Measurements from ENCODE around the gene AQP5.

DNA sequence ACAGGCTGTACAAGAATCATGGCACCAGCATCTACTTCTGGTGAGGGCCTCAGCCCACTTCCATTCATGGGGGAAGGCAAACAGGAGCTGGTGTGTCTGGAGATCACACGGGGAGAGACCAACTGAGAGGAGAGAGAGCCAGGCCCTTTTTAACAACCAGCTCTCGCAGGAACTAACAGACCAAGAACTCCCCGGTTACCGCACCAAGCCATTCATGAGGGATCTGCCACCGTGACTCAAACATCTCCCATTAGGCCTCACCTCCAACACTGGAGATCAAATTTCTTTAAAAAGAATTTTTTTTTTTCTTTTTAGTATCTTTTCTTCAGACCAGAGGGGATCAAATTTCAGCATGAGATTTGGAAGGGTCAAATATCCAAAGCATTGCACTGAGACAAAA is 27.9 kb upstream of the AQP5 start:
- TF ChIP-seq, protein P1, sequence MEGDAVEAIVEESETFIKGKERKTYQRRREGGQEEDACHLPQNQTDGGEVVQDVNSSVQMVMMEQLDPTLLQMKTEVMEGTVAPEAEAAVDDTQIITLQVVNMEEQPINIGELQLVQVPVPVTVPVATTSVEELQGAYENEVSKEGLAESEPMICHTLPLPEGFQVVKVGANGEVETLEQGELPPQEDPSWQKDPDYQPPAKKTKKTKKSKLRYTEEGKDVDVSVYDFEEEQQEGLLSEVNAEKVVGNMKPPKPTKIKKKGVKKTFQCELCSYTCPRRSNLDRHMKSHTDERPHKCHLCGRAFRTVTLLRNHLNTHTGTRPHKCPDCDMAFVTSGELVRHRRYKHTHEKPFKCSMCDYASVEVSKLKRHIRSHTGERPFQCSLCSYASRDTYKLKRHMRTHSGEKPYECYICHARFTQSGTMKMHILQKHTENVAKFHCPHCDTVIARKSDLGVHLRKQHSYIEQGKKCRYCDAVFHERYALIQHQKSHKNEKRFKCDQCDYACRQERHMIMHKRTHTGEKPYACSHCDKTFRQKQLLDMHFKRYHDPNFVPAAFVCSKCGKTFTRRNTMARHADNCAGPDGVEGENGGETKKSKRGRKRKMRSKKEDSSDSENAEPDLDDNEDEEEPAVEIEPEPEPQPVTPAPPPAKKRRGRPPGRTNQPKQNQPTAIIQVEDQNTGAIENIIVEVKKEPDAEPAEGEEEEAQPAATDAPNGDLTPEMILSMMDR (conservative IDR thresholded peaks at IDR 0.05; ENCODE audit: low read depth, low read length), result no peak
- TF ChIP-seq EZH2 (IDR thresholded peaks at IDR 0.05; ENCODE audit: low read length, unreplicated experiment), result no peak
